ENCODE data around the gene WFDC10A. TPM values are rescaled to one million over a fixed set of nuclear protein-coding genes. Genes with fewer than 3 reads are reported as not detected.
"Not testable (repeated sequence)": the region's sequence is repeated elsewhere in the genome, so short reads cannot be mapped to it uniquely, and the experiment has no call there.

Gene WFDC10A
- total RNA-seq, 1 experiment from 2014 or later, result not detected

GRCh38 chr20:45631184-45631583, 1.6 kb downstream of the WFDC10A start, which contains the start of gene WFDC9:
Gene WFDC9 (minus strand): TSS chr20:45631284. CDS start chr20:45610181, 21,103 bp downstream.
- CTCF ChIA-PET, result no interaction called here

DNA sequence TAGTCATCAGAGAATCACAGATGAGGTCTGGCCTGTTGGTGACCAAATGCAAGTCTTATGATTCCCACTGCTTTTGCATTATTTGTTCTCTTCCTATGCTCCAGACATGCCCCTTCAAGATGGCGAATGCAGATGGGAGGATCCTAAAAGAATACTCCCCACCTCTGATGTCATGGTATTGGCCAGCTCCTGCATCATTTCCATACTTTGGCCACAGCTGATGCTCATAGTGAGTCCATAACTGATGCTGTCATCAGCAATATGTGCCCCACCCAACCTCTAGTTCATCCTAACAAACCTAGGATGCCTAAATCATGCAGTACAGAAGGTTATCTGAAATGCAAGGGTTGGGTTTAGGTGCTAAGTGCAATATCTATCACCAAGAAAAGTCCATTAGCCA, 7.0 kb downstream of the WFDC10A start:
- peaks cover 12% of the 10 kb centered on the region for H3K27me3 ChIP-seq (ENCODE audit: insufficient read depth, low read depth)
- H3K79me2 ChIP-seq (ENCODE audit: low read depth), result no peaks in the 10 kb centered on the region
- no peaks in the 10 kb centered on the region for H3K36me3 ChIP-seq (ENCODE audit: low read depth)
- TF ChIP-seq EZH2 (IDR thresholded peaks at IDR 0.05; ENCODE audit: low read depth) (no peak), CTCF (conservative IDR thresholded peaks at IDR 0.05) (no peak)
- H3K4me1 ChIP-seq (replicated peaks; ENCODE audit: insufficient read depth), result no peaks in the 10 kb centered on the region
- no peak overlapping the region for H3K27ac ChIP-seq
- intact Hi-C loops (cut with micrococcal nuclease; ENCODE audit: unreplicated experiment), result no loop called here
- no peak overlapping the region for H3K4me2 ChIP-seq
- DNase-seq, result no peak
- no peak overlapping the region for H3K4me3 ChIP-seq
- H3K9me2 ChIP-seq (ENCODE audit: insufficient read depth), result no peaks in the 10 kb centered on the region
- BruUV-seq (replicated peaks), result no TSS peak
- H4K20me1 ChIP-seq (ENCODE audit: insufficient read depth), result no peaks in the 10 kb centered on the region
- no peak overlapping the region for H2AFZ ChIP-seq
- no peaks in the 10 kb centered on the region for H3F3A ChIP-seq (ENCODE audit: insufficient read depth, low read depth)
- POLR2A ChIA-PET (ENCODE audit: unreplicated experiment), result no interaction called here
- H3K9me3 ChIP-seq (ENCODE audit: insufficient read depth, low read depth), result no peaks in the 10 kb centered on the region
- CTCF ChIA-PET, result no interaction called here

More at GRCh38 chr20:45631184-45631583, 1.6 kb downstream of the WFDC10A start, which contains the start of gene WFDC9:
- Histone ChIP-seq H3K9me2 (ENCODE audit: insufficient read depth) (no peaks in the 10 kb centered on the region; the same call in 1 of the 2 replicates), H3K36me3 (ENCODE audit: low read depth) (no peaks in the 10 kb centered on the region), H3F3A (ENCODE audit: insufficient read depth, low read depth) (no peaks in the 10 kb centered on the region), H3K9me3 (ENCODE audit: insufficient read depth, low read depth) (no peaks in the 10 kb centered on the region), H4K20me1 (ENCODE audit: insufficient read depth) (no peaks in the 10 kb centered on the region), H3K79me2 (ENCODE audit: low read depth) (no peaks in the 10 kb centered on the region), H3K27ac (no peak within 1 kb of the TSS), H2AFZ (no peak within 1 kb of the TSS), H3K4me2 (no peak within 1 kb of the TSS), H3K4me1 (replicated peaks; ENCODE audit: insufficient read depth) (no peaks in the 10 kb centered on the region), H3K27me3 (ENCODE audit: insufficient read depth, low read depth) (peaks cover 7% of the 10 kb centered on the region; the same call in 1 of the 2 replicates), H3K4me3 (no peak within 1 kb of the TSS)
- no TSS peak for BruUV-seq (replicated peaks)
- no peak for DNase-seq
- TF ChIP-seq EZH2 (IDR thresholded peaks at IDR 0.05; ENCODE audit: low read depth) (no peak), CTCF (conservative IDR thresholded peaks at IDR 0.05) (no peak)
- intact Hi-C loops (cut with micrococcal nuclease; ENCODE audit: unreplicated experiment), result no loop called here
- POLR2A ChIA-PET (ENCODE audit: unreplicated experiment), result no interaction called here

DNA sequence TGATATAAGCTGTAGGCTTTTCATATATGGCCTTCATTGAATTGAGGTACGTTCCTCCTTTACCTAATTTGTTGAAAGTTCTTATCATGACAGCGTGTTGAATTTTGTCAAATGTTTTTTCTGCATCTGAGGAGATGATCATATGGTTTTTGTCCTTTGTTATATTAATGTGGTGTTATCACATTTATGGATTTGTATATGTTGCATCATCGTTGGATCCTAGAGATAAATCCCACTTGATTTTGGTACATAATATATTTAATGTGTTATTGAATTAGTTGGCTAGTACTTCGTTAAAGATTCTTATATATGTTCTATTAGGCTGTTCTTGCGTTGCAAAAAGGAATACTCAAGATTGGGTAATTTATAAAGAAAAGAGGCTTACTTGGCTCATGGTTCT, 10.1 kb downstream of the WFDC10A start:
- Histone ChIP-seq H3K9me3 (ENCODE audit: insufficient read depth, low read depth) (no peaks in the 10 kb centered on the region), H3K79me2 (ENCODE audit: low read depth) (no peaks in the 10 kb centered on the region), H3F3A (ENCODE audit: insufficient read depth, low read depth) (no peaks in the 10 kb centered on the region), H4K20me1 (ENCODE audit: insufficient read depth) (no peaks in the 10 kb centered on the region), H3K36me3 (ENCODE audit: low read depth) (no peaks in the 10 kb centered on the region), H3K9me2 (ENCODE audit: insufficient read depth) (no peaks in the 10 kb centered on the region), H3K4me1 (replicated peaks; ENCODE audit: insufficient read depth) (no peaks in the 10 kb centered on the region), H3K4me2 (no peak overlapping the region), H3K27me3 (ENCODE audit: insufficient read depth, low read depth) (peaks cover 8% of the 10 kb centered on the region), H3K4me3 (no peak overlapping the region), H3K27ac (no peak overlapping the region), H2AFZ (no peak overlapping the region)
- intact Hi-C loops (cut with micrococcal nuclease; ENCODE audit: unreplicated experiment), result no loop called here
- no peak for DNase-seq
- TF ChIP-seq CTCF (conservative IDR thresholded peaks at IDR 0.05) (no peak), EZH2 (IDR thresholded peaks at IDR 0.05; ENCODE audit: low read depth) (no peak)
- ChIA-PET CTCF (no interaction called here), POLR2A (ENCODE audit: unreplicated experiment) (no interaction called here)
- BruUV-seq (replicated peaks), result no TSS peak

DNA sequence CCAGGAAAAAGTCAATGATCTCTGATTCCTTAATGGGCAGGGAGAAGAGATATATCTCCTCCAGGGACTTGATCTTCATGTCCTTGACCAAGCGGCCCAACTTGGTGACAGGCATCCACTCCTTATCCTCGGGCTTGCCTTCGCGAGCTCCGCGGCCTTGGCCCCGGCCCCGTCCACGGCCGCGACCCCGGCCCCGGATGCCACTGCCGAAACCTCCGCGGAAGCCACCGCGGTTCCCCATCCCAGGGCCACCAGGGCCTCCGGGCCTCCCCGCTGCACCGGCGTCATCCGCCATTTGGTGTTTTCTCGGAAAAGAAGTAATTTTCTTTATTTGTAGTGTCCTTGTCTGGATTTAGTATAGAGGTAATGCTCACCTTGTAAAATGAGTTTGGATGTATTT, 11.5 kb downstream of the WFDC10A start:
- intact Hi-C loops (cut with micrococcal nuclease; ENCODE audit: unreplicated experiment); H3K36me3 ChIP-seq (ENCODE audit: low read depth): not testable (repeated sequence)

DNA sequence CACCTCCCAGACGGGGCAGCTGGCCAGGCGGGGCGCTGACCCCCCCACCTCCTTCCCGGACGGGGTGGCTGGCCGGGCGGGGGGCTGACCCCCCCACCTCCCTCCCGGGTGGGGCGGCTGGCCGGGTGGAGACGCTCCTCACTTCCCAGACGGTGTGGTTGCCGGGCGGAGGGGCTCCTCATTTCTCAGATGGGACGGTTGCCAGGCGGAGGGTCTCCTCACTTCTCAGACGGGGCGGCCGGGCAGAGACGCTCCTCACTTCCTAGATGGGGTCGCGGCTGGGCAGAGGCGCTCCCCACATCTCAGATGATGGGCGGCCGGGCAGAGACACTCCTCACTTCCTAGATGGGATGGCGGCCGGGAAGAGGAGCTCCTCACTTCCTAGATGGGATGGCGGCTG, 16.3 kb downstream of the WFDC10A start:
- CTCF ChIA-PET, result not testable (repeated sequence)

More for the DNA sequence above, 11.5 kb downstream of the WFDC10A start:
- DNase-seq; H3K9me3 ChIP-seq (ENCODE audit: insufficient read depth, low read depth); H3K27me3 ChIP-seq (ENCODE audit: insufficient read depth, low read depth); H3K4me1 ChIP-seq (replicated peaks; ENCODE audit: insufficient read depth); CTCF ChIA-PET; H4K20me1 ChIP-seq (ENCODE audit: insufficient read depth); POLR2A ChIA-PET (ENCODE audit: unreplicated experiment); H3K4me3 ChIP-seq; H3K27ac ChIP-seq; BruUV-seq (replicated peaks); H3K79me2 ChIP-seq (ENCODE audit: low read depth); H3K4me2 ChIP-seq; H3K9me2 ChIP-seq (ENCODE audit: insufficient read depth); H3F3A ChIP-seq (ENCODE audit: insufficient read depth, low read depth); H2AFZ ChIP-seq: not testable (repeated sequence)

More for the DNA sequence above, 16.3 kb downstream of the WFDC10A start:
- H3K9me3 ChIP-seq (ENCODE audit: insufficient read depth, low read depth); intact Hi-C loops (cut with micrococcal nuclease; ENCODE audit: unreplicated experiment); H3K36me3 ChIP-seq (ENCODE audit: low read depth); POLR2A ChIA-PET (ENCODE audit: unreplicated experiment); H2AFZ ChIP-seq; DNase-seq; H4K20me1 ChIP-seq (ENCODE audit: insufficient read depth); H3K4me3 ChIP-seq; H3K4me2 ChIP-seq; H3K4me1 ChIP-seq (replicated peaks; ENCODE audit: insufficient read depth); H3K9me2 ChIP-seq (ENCODE audit: insufficient read depth); BruUV-seq (replicated peaks); H3K27ac ChIP-seq; H3K27me3 ChIP-seq (ENCODE audit: insufficient read depth, low read depth); H3K79me2 ChIP-seq (ENCODE audit: low read depth); H3F3A ChIP-seq (ENCODE audit: insufficient read depth, low read depth): not testable (repeated sequence)
